ENCODE data around the gene DPP6.

DPP6 gene

GRCh38 chr7:154864523-154864891 lies 812.3 kb downstream of the DPP6 start:
- H4K20me1 ChIP-seq (ENCODE audit: insufficient read depth, low read length, poor library complexity, severe bottlenecking), result no peaks in the 10 kb centered on the region
- H3K27me3 ChIP-seq (ENCODE audit: insufficient read depth, low read length, poor library complexity, severe bottlenecking), result no peaks in the 10 kb centered on the region
- TF ChIP-seq EZH2phosphoT487 (IDR thresholded peaks at IDR 0.05; ENCODE audit: borderline replicate concordance) (no peak), CTCF (conservative IDR thresholded peaks at IDR 0.05; ENCODE audit: low read length) (no peak)
- H3F3A ChIP-seq (ENCODE audit: low read depth), result no peaks in the 10 kb centered on the region
- H2AFZ ChIP-seq (ENCODE audit: low read length), result no peak overlapping the region
- no peak overlapping the region for H3K9ac ChIP-seq (ENCODE audit: low read depth, low read length, poor library complexity, severe bottlenecking)
- H3K9me2 ChIP-seq (replicated peaks; ENCODE audit: low read depth, low read length), result no peaks in the 10 kb centered on the region
- H3K9me3 ChIP-seq (ENCODE audit: insufficient read depth, low read depth, low read length), result no peaks in the 10 kb centered on the region; the same call in 1 of the 2 replicates
- no peaks in the 10 kb centered on the region for H3K79me2 ChIP-seq (ENCODE audit: insufficient read depth, low read length)
- no peaks in the 10 kb centered on the region for H3K4me1 ChIP-seq (ENCODE audit: insufficient read depth, low read length, poor library complexity, severe bottlenecking)
- H3K4me3 ChIP-seq (ENCODE audit: low read length, poor library complexity, severe bottlenecking), result no peak overlapping the region
- no peak overlapping the region for H3K4me2 ChIP-seq (ENCODE audit: low read depth, low read length, poor library complexity, severe bottlenecking)
- no peaks in the 10 kb centered on the region for H3K36me3 ChIP-seq (ENCODE audit: insufficient read depth, low read length)

- H3K27me3 ChIP-seq (ENCODE audit: insufficient read depth, low read length, poor library complexity, severe bottlenecking), result no peaks in the 10 kb centered on the region
- H3K4me1 ChIP-seq (ENCODE audit: insufficient read depth, low read length, poor library complexity, severe bottlenecking), result no peaks in the 10 kb centered on the region
- no peaks in the 10 kb centered on the region for H3K36me3 ChIP-seq (ENCODE audit: insufficient read depth, low read length)
- no peaks in the 10 kb centered on the region for H3K9me2 ChIP-seq (replicated peaks; ENCODE audit: low read depth, low read length)
- H3K4me3 ChIP-seq (ENCODE audit: low read length, poor library complexity, severe bottlenecking), result no peak overlapping the region
- H3F3A ChIP-seq (ENCODE audit: low read depth), result no peaks in the 10 kb centered on the region
- H3K9me3 ChIP-seq (ENCODE audit: insufficient read depth, low read depth, low read length), result no peaks in the 10 kb centered on the region; the same call in 1 of the 2 replicates
- TF ChIP-seq EZH2phosphoT487 (IDR thresholded peaks at IDR 0.05; ENCODE audit: borderline replicate concordance) (no peak), CTCF (conservative IDR thresholded peaks at IDR 0.05; ENCODE audit: low read length) (no peak)
- no peak overlapping the region for H2AFZ ChIP-seq (ENCODE audit: low read length)
- no peak overlapping the region for H3K4me2 ChIP-seq (ENCODE audit: low read depth, low read length, poor library complexity, severe bottlenecking)
- H4K20me1 ChIP-seq (ENCODE audit: insufficient read depth, low read length, poor library complexity, severe bottlenecking), result no peaks in the 10 kb centered on the region
- H3K79me2 ChIP-seq (ENCODE audit: insufficient read depth, low read length), result no peaks in the 10 kb centered on the region
- no peak overlapping the region for H3K9ac ChIP-seq (ENCODE audit: low read depth, low read length, poor library complexity, severe bottlenecking)
These were observed 813.9 kb downstream of the DPP6 start for GRCh38 chr7:154865984-154866685.

GRCh38 chr7:154867068-154867467 lies 814.9 kb downstream of the DPP6 start:
- no peaks in the 10 kb centered on the region for H3K36me3 ChIP-seq (ENCODE audit: insufficient read depth, low read length)
- H4K20me1 ChIP-seq (ENCODE audit: insufficient read depth, low read length, poor library complexity, severe bottlenecking), result no peaks in the 10 kb centered on the region
- H3K9ac ChIP-seq (ENCODE audit: low read depth, low read length, poor library complexity, severe bottlenecking), result no peak overlapping the region
- no peaks in the 10 kb centered on the region; the same call in 1 of the 2 replicates for H3K9me3 ChIP-seq (ENCODE audit: insufficient read depth, low read depth, low read length)
- no peak overlapping the region for H3K4me2 ChIP-seq (ENCODE audit: low read depth, low read length, poor library complexity, severe bottlenecking)
- H3K79me2 ChIP-seq (ENCODE audit: insufficient read depth, low read length), result no peaks in the 10 kb centered on the region
- no peaks in the 10 kb centered on the region for H3K4me1 ChIP-seq (ENCODE audit: insufficient read depth, low read length, poor library complexity, severe bottlenecking)
- H3K4me3 ChIP-seq (ENCODE audit: low read length, poor library complexity, severe bottlenecking), result no peak overlapping the region
- no peaks in the 10 kb centered on the region for H3K9me2 ChIP-seq (replicated peaks; ENCODE audit: low read depth, low read length)
- no peak overlapping the region for H2AFZ ChIP-seq (ENCODE audit: low read length)
- no peak for TF ChIP-seq EZH2phosphoT487 (IDR thresholded peaks at IDR 0.05; ENCODE audit: borderline replicate concordance)
- no peak for TF ChIP-seq CTCF (conservative IDR thresholded peaks at IDR 0.05; ENCODE audit: low read length)
- H3F3A ChIP-seq (ENCODE audit: low read depth), result no peaks in the 10 kb centered on the region
- H3K27me3 ChIP-seq (ENCODE audit: insufficient read depth, low read length, poor library complexity, severe bottlenecking), result no peaks in the 10 kb centered on the region

Data from Loucy (cell line).